Pancreas (tissue), 10 donors: ENCODE results near the gene NOVA2. TPM values are rescaled to one million over a fixed set of nuclear protein-coding genes. Genes with fewer than 3 reads are reported as not detected.

Source experiments
- ATAC-seq, 4 donors: fragments of 200-7000 bp; cut with Tn5 transposase; one replicate each; pipeline versions ENCODE4 v1.8.0 to v1.9.1; 2020; ENCODE audit warnings: mild to moderate bottlenecking in 4 of 4, moderate library complexity in 4 of 4
- DNase-seq, 6 donors: peaks; one replicate each; pipeline ENCODE4 v3.0.0-alpha.2; 2020
- FAIRE-seq: peaks from 2 replicates; lab custom pipeline; 2012; peaks lifted over from hg19 to GRCh38; lab: Jason Lieb, UNC
- H3K27ac ChIP-seq, 4 donors: fragments of 200-600 bp; sonication (generic); 1 replicate in 3 of 4; 2 replicates in 1 of 4; pipeline versions ENCODE4 v1.5.0 to v1.8.0; 2020
- H3K27me3 ChIP-seq, 4 donors: fragments of 200-600 bp; one replicate each; pipeline ENCODE4 v1.8.0; 2021
- H3K36me3 ChIP-seq, 3 donors: fragments of 200-600 bp; sonication (generic) in 1 of 3; one replicate each; pipeline versions ENCODE4 v1.5.0 to v1.8.0; 2020 to 2021
- H3K4me1 ChIP-seq, 3 donors: fragments of 200-600 bp; one replicate each; pipeline ENCODE4 v1.8.0; 2021
- H3K4me3 ChIP-seq, 4 donors: fragments of 200-600 bp; sonication (generic) in 2 of 4; one replicate each; pipeline versions ENCODE4 v1.5.0 to v1.8.0; 2020 to 2021
- H3K9me3 ChIP-seq, 4 donors: fragments of 200-600 bp; one replicate each; pipeline ENCODE4 v1.8.0; 2021
- WGBS, 2 donors: extraction: QIAGEN DNeasy Blood & Tissue Kit; methylation state at CpG; one replicate each; pipeline ENCODE4 v1.1.7; 2013; 5-methylcytosine and 5-hydroxymethylcytosine counted together
- intact Hi-C, 3 donors: fragments of 100-400 bp; cut with DNase I; formaldehyde crosslinking; loops; one replicate each; pipeline versions ENCODE4 v1.11.1 to v1.14.2; 2022
- polyA plus RNA-seq, 2 donors: library from polyadenylated mRNA; stranded (reverse); fragments of 200-250 nt; gene quantifications; one replicate each; pipeline ENCODE4 v1.2.3, GENCODE V29; 2013
- total RNA-seq, 6 donors: library from RNA; stranded (reverse); fragmentation: NEBNext Ultra II Directional in 4 of 6; extraction: Animal tissue kit (Norgen Biotek cat#: 25700) in 4 of 6; gene quantifications; one replicate each; pipeline versions ENCODE4 v1.2.1 to v1.2.4, GENCODE V29; 2021 to 2023
- TF ChIP-seq, protein P1 (sequence below), 4 donors: fragments of 200-600 bp; sonication (generic) in 3 of 4; IDR thresholded peaks; one replicate each; pipeline versions ENCODE4 v1.5.0 to v1.8.0; 2021; ENCODE audit warnings: antibody characterized with exemption in 4 of 4
- donor health status: healthy with polysubstance abuse.
- donor health status: DM: no; HTN: no; CAD: no; lungs with moderate emphysema.
- donor health status: DM: no; HTN: no; CAD: no.
- donor health status: control.
- donor health status: control.
- donor health status: Bipolar disorder and iron deficiency.
- donor health status: DM: yes; HTN: yes; CAD: no.
- donor health status: DM: no; HTN: no; CAD: no.
- donor health status: DM: no; HTN: no; CAD: no.
- donor health status: DM: yes; HTN: yes; CAD: no.

NOVA2 gene, protein sequence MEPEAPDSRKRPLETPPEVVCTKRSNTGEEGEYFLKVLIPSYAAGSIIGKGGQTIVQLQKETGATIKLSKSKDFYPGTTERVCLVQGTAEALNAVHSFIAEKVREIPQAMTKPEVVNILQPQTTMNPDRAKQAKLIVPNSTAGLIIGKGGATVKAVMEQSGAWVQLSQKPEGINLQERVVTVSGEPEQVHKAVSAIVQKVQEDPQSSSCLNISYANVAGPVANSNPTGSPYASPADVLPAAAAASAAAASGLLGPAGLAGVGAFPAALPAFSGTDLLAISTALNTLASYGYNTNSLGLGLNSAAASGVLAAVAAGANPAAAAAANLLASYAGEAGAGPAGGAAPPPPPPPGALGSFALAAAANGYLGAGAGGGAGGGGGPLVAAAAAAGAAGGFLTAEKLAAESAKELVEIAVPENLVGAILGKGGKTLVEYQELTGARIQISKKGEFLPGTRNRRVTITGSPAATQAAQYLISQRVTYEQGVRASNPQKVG
- 1 to 10 TPM in 4 of 6 donors, under 1 TPM in 2; 0.43 to 1.5 (median 1.2) TPM for total RNA-seq
- 1 to 10 TPM; 1.7 to 2.6 TPM for polyA plus RNA-seq

- 6% methylated on average over 38 to 54 of the region's 58 CpGs for WGBS, 2 donors
- H3K27ac ChIP-seq, result no peak within 1 kb of the TSS
- H3K4me1 ChIP-seq, result no peaks in the 10 kb centered on the region
- H3K36me3 ChIP-seq, result no peaks in the 10 kb centered on the region
- intact Hi-C loops, result no loop called here
- ATAC-seq, result peak in 3 of 4 donors; percentile 59 to 81 (median 79)
- FAIRE-seq, result no peak
- TF ChIP-seq, protein P1, sequence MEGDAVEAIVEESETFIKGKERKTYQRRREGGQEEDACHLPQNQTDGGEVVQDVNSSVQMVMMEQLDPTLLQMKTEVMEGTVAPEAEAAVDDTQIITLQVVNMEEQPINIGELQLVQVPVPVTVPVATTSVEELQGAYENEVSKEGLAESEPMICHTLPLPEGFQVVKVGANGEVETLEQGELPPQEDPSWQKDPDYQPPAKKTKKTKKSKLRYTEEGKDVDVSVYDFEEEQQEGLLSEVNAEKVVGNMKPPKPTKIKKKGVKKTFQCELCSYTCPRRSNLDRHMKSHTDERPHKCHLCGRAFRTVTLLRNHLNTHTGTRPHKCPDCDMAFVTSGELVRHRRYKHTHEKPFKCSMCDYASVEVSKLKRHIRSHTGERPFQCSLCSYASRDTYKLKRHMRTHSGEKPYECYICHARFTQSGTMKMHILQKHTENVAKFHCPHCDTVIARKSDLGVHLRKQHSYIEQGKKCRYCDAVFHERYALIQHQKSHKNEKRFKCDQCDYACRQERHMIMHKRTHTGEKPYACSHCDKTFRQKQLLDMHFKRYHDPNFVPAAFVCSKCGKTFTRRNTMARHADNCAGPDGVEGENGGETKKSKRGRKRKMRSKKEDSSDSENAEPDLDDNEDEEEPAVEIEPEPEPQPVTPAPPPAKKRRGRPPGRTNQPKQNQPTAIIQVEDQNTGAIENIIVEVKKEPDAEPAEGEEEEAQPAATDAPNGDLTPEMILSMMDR (IDR thresholded peaks at IDR 0.05), result no peak
- peak within 1 kb of the TSS in 1 of 4 donors; percentile 31 for H3K4me3 ChIP-seq
- H3K27me3 ChIP-seq, result peaks cover 0 to 10% (median 0%) of the 10 kb centered on the region in 4 donors
- no peaks in the 10 kb centered on the region for H3K9me3 ChIP-seq
- DNase-seq, result peak; percentile 28 to 81 (median 52)
Observed at GRCh38 chr19:45973553-45974338, at the start of gene NOVA2. NOVA2 (minus strand) TSS chr19:45973865; CDS start chr19:45973351, 514 bp downstream.

- no peak overlapping the region for H3K4me3 ChIP-seq
- TF ChIP-seq, protein P1 (IDR thresholded peaks at IDR 0.05), result no peak
- no peak for FAIRE-seq
- no peak overlapping the region for H3K27ac ChIP-seq
- intact Hi-C loops, result loop anchor here in 1 of 3 donors (10.0 kb wide), 1 partner anchor 241 kb away; no protein-coding TSS in a partner anchor
- H3K4me1 ChIP-seq, result no peaks in the 10 kb centered on the region
- no peak for ATAC-seq
- no peak for DNase-seq
- H3K9me3 ChIP-seq, result no peaks in the 10 kb centered on the region
- peaks cover 0 to 14% (median 2%) of the 10 kb centered on the region in 4 donors for H3K27me3 ChIP-seq
- 50 to 58% methylated on average over 11 of the region's 11 CpGs for WGBS, 2 donors
- no peaks in the 10 kb centered on the region for H3K36me3 ChIP-seq
Observed at GRCh38 chr19:46023311-46023779, 49.7 kb upstream of the NOVA2 start.

GRCh38 chr19:46022431-46023310, 49.0 kb upstream of the NOVA2 start, which contains the start of gene PGLYRP1:
PGLYRP1 (minus strand) TSS chr19:46023053; CDS start chr19:46023021, 32 bp downstream.
- Histone ChIP-seq H3K27ac (no peak within 1 kb of the TSS), H3K27me3 (peaks cover 0 to 14% (median 2%) of the 10 kb centered on the region in 4 donors), H3K36me3 (no peaks in the 10 kb centered on the region), H3K9me3 (no peaks in the 10 kb centered on the region), H3K4me3 (no peak within 1 kb of the TSS), H3K4me1 (no peaks in the 10 kb centered on the region)
- peak in 2 of 4 donors; percentile 21 to 34 for ATAC-seq
- TF ChIP-seq, protein P1 (IDR thresholded peaks at IDR 0.05), result no peak
- intact Hi-C loops, result loop anchor here in 1 of 3 donors (10.0 kb wide), 1 partner anchor 242 kb away; no protein-coding TSS in a partner anchor
- WGBS, 2 donors, result 18 to 23% methylated on average over 46 to 47 of the region's 47 CpGs
- FAIRE-seq, result no peak
- DNase-seq, result no peak

GRCh38 chr19:46022061-46022430, 48.4 kb upstream of the NOVA2 start:
- DNase-seq (no peak), FAIRE-seq (no peak), ATAC-seq (peak in 2 of 4 donors; percentile 8 to 25)
- 34 to 36% methylated on average over 12 of the region's 12 CpGs for WGBS, 2 donors
- Histone ChIP-seq H3K36me3 (no peaks in the 10 kb centered on the region), H3K9me3 (no peaks in the 10 kb centered on the region), H3K27ac (no peak overlapping the region), H3K27me3 (peaks cover 0 to 14% (median 2%) of the 10 kb centered on the region in 4 donors), H3K4me3 (no peak overlapping the region), H3K4me1 (no peaks in the 10 kb centered on the region)
- TF ChIP-seq, protein P1 (IDR thresholded peaks at IDR 0.05), result no peak
- intact Hi-C loops, result loop anchor here in 1 of 3 donors (10.0 kb wide), 1 partner anchor 243 kb away; no protein-coding TSS in a partner anchor
